H9 (cell line): ENCODE results near the gene CFAP57. TPM values are rescaled to one million over a fixed set of nuclear protein-coding genes. Genes with fewer than 3 reads are reported as not detected.

Experiments
- DNase-seq: peaks from one replicate; pipeline ENCODE4 v3.0.0-alpha.2; 2017
- H2AFZ ChIP-seq: one replicate; pipeline ENCODE4 v1.6.1; 2013; ENCODE audit warnings: mild to moderate bottlenecking, low read length, control low read depth, moderate library complexity
- H2AK5ac ChIP-seq: 2 replicates; pipeline ENCODE4 v1.6.1; 2013; ENCODE audit warnings: low read length, control low read depth, mixed read lengths; ENCODE audit not compliant: insufficient read length
- H2BK120ac ChIP-seq: one replicate; pipeline ENCODE4 v1.6.1; 2013; ENCODE audit warnings: low read depth, mild to moderate bottlenecking, low read length, control low read depth, inconsistent platforms; ENCODE audit not compliant: poor library complexity, severe bottlenecking
- H2BK12ac ChIP-seq: 2 replicates; pipeline ENCODE4 v1.6.1; 2013; ENCODE audit warnings: low read length, control low read depth, mixed read lengths, low read depth; ENCODE audit not compliant: insufficient read length
- H2BK15ac ChIP-seq: 2 replicates; pipeline ENCODE4 v1.6.1; 2013; ENCODE audit warnings: low read depth, low read length, control low read depth
- H2BK20ac ChIP-seq: one replicate; pipeline ENCODE4 v1.6.1; 2013; ENCODE audit warnings: low read depth, mild to moderate bottlenecking, low read length, control low read depth, inconsistent platforms; ENCODE audit not compliant: poor library complexity, severe bottlenecking
- H2BK5ac ChIP-seq: 2 replicates; pipeline ENCODE4 v1.6.1; 2013; ENCODE audit warnings: low read length, control low read depth, mixed read lengths; ENCODE audit not compliant: insufficient read length
- H3K14ac ChIP-seq: 2 replicates; pipeline ENCODE4 v1.6.1; 2013; ENCODE audit warnings: low read length, control low read depth; ENCODE audit not compliant: insufficient read depth
- H3K18ac ChIP-seq: 2 replicates; pipeline ENCODE4 v1.6.1; 2013; ENCODE audit warnings: low read depth, mild to moderate bottlenecking, mixed read lengths, low read length, control low read depth; ENCODE audit not compliant: insufficient read length
- H3K23ac ChIP-seq: 2 replicates; pipeline ENCODE4 v1.6.1; 2013; ENCODE audit warnings: low read length, control low read depth, mixed read lengths, low read depth; ENCODE audit not compliant: insufficient read length
- H3K23me2 ChIP-seq: 2 replicates; pipeline ENCODE4 v1.6.1; 2013; ENCODE audit warnings: low read depth, mild to moderate bottlenecking, mixed read lengths, low read length, control low read depth; ENCODE audit not compliant: insufficient read length, poor library complexity, severe bottlenecking
- H3K27ac ChIP-seq: 2 replicates; pipeline ENCODE4 v1.5.1; 2013; ENCODE audit warnings: low read length, control low read depth, mixed read lengths, low read depth; ENCODE audit not compliant: insufficient read length
- H3K27me3 ChIP-seq: 2 replicates; pipeline ENCODE4 v1.6.1; 2013; ENCODE audit warnings: low read length, control low read depth, inconsistent platforms; ENCODE audit not compliant: insufficient read depth
- H3K4ac ChIP-seq: 2 replicates; pipeline ENCODE4 v1.6.1; 2013; ENCODE audit warnings: low read depth, mild to moderate bottlenecking, control low read depth, inconsistent platforms, low read length, moderate library complexity
- H3K4me1 ChIP-seq: 2 replicates; pipeline ENCODE4 v1.6.1; 2013; ENCODE audit warnings: low read length, control low read depth, inconsistent platforms; ENCODE audit not compliant: insufficient read depth
- H3K4me2 ChIP-seq: 2 replicates; pipeline ENCODE4 v1.6.1; 2013; ENCODE audit warnings: low read length, control low read depth, mixed read lengths; ENCODE audit not compliant: insufficient read length, insufficient read depth
- H3K56ac ChIP-seq: 2 replicates; pipeline ENCODE4 v1.6.1; 2013; ENCODE audit warnings: low read depth, mild to moderate bottlenecking, mixed read lengths, low read length, control low read depth; ENCODE audit not compliant: insufficient read length
- H3K79me1 ChIP-seq: 2 replicates; pipeline ENCODE4 v1.6.1; 2013; ENCODE audit warnings: low read depth, mild to moderate bottlenecking, moderate library complexity, low read length, control low read depth, inconsistent platforms; ENCODE audit not compliant: insufficient read depth, poor library complexity, severe bottlenecking
- H3K79me2 ChIP-seq: 2 replicates; pipeline ENCODE4 v1.6.1; 2013; ENCODE audit warnings: low read length, control low read depth, inconsistent platforms; ENCODE audit not compliant: insufficient read depth
- H3K9ac ChIP-seq: 2 replicates; pipeline ENCODE4 v1.6.1; 2013; ENCODE audit warnings: low read length, control low read depth, mixed read lengths; ENCODE audit not compliant: insufficient read length; ENCODE audit errors: extremely low read depth
- H3K9me3 ChIP-seq: one replicate; pipeline ENCODE4 v1.6.1; 2013; ENCODE audit warnings: low read depth, low read length, inconsistent platforms; ENCODE audit not compliant: control insufficient read depth
- H3T11ph ChIP-seq: one replicate; pipeline ENCODE4 v1.6.1; 2013; ENCODE audit warnings: mild to moderate bottlenecking, low read length, control low read depth, inconsistent platforms
- H4K20me1 ChIP-seq: one replicate; pipeline ENCODE4 v1.6.1; 2013; ENCODE audit not compliant: control insufficient read depth, insufficient read length, insufficient read depth
- H4K5ac ChIP-seq: 2 replicates; pipeline ENCODE4 v1.6.1; 2013; ENCODE audit warnings: low read depth, mild to moderate bottlenecking, mixed read lengths, low read length, control low read depth; ENCODE audit not compliant: insufficient read length
- H4K8ac ChIP-seq: replicated peaks from 2 replicates; pipeline ENCODE4 v1.6.1; 2013; ENCODE audit warnings: low read length, control low read depth, mixed read lengths, low read depth; ENCODE audit not compliant: insufficient read length
- H4K91ac ChIP-seq: 2 replicates; pipeline ENCODE4 v1.6.1; 2013; ENCODE audit warnings: low read depth, mild to moderate bottlenecking, moderate library complexity, mixed read lengths, low read length, control low read depth; ENCODE audit not compliant: insufficient read length
- H3K27ac Mint-ChIP-seq, 3 experiments: 2 replicates in 2 of 3; 3 replicates in 1 of 3; pipeline ENCODE4 v1.8.0; 2020 to 2021; ENCODE audit warnings: mixed read lengths in 3 of 3, mild to moderate bottlenecking in 1 of 3, moderate library complexity in 1 of 3
- H3K27me3 Mint-ChIP-seq: 2 replicates; pipeline ENCODE4 v1.8.0; 2021; ENCODE audit warnings: low read depth, mild to moderate bottlenecking, moderate library complexity, mixed read lengths
- H3K36me3 Mint-ChIP-seq, 3 experiments: 2 replicates in 2 of 3; 3 replicates in 1 of 3; pipeline ENCODE4 v1.8.0; 2020 to 2021; ENCODE audit warnings: low read depth in 3 of 3, mixed read lengths in 3 of 3; ENCODE audit not compliant: insufficient read depth in 1 of 3
- H3K4me1 Mint-ChIP-seq, 2 experiments: 2 replicates each; pipeline ENCODE4 v1.8.0; 2020; ENCODE audit warnings: mixed read lengths in 2 of 2
- H3K4me3 Mint-ChIP-seq, 2 experiments: 2 replicates in 1 of 2; 3 replicates in 1 of 2; pipeline ENCODE4 v1.8.0; 2020 to 2021; ENCODE audit warnings: mild to moderate bottlenecking in 2 of 2, mixed read lengths in 2 of 2, moderate library complexity in 1 of 2
- H3K9me3 Mint-ChIP-seq, 2 experiments: 2 replicates in 1 of 2; 3 replicates in 1 of 2; pipeline ENCODE4 v1.8.0; 2020; ENCODE audit warnings: mild to moderate bottlenecking in 2 of 2, mixed read lengths in 2 of 2, moderate library complexity in 1 of 2
- CTCF ChIP-seq: fragments of 200-600 bp; sonication (generic); conservative IDR thresholded peaks from 3 replicates; pipeline ENCODE4 v1.8.0; 2021; ENCODE audit warnings: antibody characterized with exemption, mild to moderate bottlenecking
- WGBS: extraction: QIAGEN DNeasy Blood & Tissue Kit; methylation state at CpG from one replicate; pipeline ENCODE4 v1.1.7; 2013; ENCODE audit warnings: missing lambda C conversion rate, low lambda C conversion rate, mixed read lengths; ENCODE audit not compliant: insufficient read length; ENCODE audit errors: extremely low coverage; 5-methylcytosine and 5-hydroxymethylcytosine counted together
- total RNA-seq: library from RNA; stranded (reverse); gene quantifications from 2 replicates; pipeline ENCODE4 v1.2.1, GENCODE V29; 2021

CFAP57 gene
- total RNA-seq, 1 experiment from 2014 or later = 0.33 TPM

- Mint-ChIP-seq H3K4me3 (no peak overlapping the region), H3K27me3 (peaks cover 5% of the 10 kb centered on the region), H3K36me3 (no peaks in the 10 kb centered on the region), H3K27ac (no peak overlapping the region), H3K9me3 (no peaks in the 10 kb centered on the region), H3K4me1 (no peaks in the 10 kb centered on the region)
- WGBS = no CpG with 5 or more reads among the region's 7 CpGs
- Histone ChIP-seq H2BK15ac (no peak overlapping the region), H3K56ac (no peak overlapping the region), H4K20me1 (no peaks in the 10 kb centered on the region), H3K79me2 (no peaks in the 10 kb centered on the region), H3K23me2 (no peaks in the 10 kb centered on the region), H3K9me3 (no peaks in the 10 kb centered on the region), H2AFZ (no peak overlapping the region), H3K4me1 (no peaks in the 10 kb centered on the region), H3K9ac (no peak overlapping the region), H3K27me3 (no peaks in the 10 kb centered on the region), H4K91ac (no peak overlapping the region), H3K4me2 (no peak overlapping the region), H2AK5ac (no peak overlapping the region), H3T11ph (no peak overlapping the region), H3K23ac (no peak overlapping the region), H2BK120ac (no peak overlapping the region), H2BK5ac (no peak overlapping the region), H3K27ac (no peak overlapping the region), H3K14ac (no peak overlapping the region), H2BK12ac (no peak overlapping the region), H4K8ac (no peak overlapping the region), H4K5ac (no peak overlapping the region), H3K79me1 (no peaks in the 10 kb centered on the region), H3K18ac (no peak overlapping the region), H2BK20ac (no peak overlapping the region), H3K4ac (no peak overlapping the region)
- no peak for TF ChIP-seq CTCF
- no peak for DNase-seq
These were observed 49.0 kb downstream of the CFAP57 start for GRCh38 chr1:43220905-43221778.
